D721Med (cell line): ENCODE results near the gene HTRA3.

Experiments used
- DNase-seq: peaks from one replicate; pipeline ENCODE4 v3.0.0; 2011; ENCODE audit warnings: low spot score; ENCODE audit not compliant: insufficient read length
- FAIRE-seq: peaks from 2 replicates; lab custom pipeline; 2011; peaks lifted over from hg19 to GRCh38; lab: Jason Lieb, UNC
- TF ChIP-seq, protein P1 (sequence below): IDR thresholded peaks from 2 replicates; pipeline ENCODE4 v1.5.1; 2012; ENCODE audit warnings: mild to moderate bottlenecking, control low read depth; ENCODE audit not compliant: insufficient read depth; ENCODE audit errors: missing control alignments

HTRA3 gene

DNA sequence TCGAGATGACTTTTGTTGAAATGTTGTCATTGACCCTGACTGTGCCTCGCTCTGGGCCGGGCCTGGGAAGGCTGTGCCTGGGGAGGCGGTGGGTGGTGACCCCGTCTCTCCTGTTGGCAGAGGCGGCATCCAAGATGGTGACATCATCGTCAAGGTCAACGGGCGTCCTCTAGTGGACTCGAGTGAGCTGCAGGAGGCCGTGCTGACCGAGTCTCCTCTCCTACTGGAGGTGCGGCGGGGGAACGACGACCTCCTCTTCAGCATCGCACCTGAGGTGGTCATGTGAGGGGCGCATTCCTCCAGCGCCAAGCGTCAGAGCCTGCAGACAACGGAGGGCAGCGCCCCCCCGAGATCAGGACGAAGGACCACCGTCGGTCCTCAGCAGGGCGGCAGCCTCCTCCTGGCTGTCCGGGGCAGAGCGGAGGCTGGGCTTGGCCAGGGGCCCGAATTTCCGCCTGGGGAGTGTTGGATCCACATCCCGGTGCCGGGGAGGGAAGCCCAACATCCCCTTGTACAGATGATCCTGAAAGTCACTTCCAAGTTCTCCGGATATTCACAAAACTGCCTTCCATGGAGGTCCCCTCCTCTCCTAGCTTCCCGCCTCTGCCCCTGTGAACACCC lies 36.4 kb downstream of the HTRA3 start:
- TF ChIP-seq, protein P1, sequence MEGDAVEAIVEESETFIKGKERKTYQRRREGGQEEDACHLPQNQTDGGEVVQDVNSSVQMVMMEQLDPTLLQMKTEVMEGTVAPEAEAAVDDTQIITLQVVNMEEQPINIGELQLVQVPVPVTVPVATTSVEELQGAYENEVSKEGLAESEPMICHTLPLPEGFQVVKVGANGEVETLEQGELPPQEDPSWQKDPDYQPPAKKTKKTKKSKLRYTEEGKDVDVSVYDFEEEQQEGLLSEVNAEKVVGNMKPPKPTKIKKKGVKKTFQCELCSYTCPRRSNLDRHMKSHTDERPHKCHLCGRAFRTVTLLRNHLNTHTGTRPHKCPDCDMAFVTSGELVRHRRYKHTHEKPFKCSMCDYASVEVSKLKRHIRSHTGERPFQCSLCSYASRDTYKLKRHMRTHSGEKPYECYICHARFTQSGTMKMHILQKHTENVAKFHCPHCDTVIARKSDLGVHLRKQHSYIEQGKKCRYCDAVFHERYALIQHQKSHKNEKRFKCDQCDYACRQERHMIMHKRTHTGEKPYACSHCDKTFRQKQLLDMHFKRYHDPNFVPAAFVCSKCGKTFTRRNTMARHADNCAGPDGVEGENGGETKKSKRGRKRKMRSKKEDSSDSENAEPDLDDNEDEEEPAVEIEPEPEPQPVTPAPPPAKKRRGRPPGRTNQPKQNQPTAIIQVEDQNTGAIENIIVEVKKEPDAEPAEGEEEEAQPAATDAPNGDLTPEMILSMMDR, result no peak
- DNase-seq, result no peak
- no peak for FAIRE-seq

DNA sequence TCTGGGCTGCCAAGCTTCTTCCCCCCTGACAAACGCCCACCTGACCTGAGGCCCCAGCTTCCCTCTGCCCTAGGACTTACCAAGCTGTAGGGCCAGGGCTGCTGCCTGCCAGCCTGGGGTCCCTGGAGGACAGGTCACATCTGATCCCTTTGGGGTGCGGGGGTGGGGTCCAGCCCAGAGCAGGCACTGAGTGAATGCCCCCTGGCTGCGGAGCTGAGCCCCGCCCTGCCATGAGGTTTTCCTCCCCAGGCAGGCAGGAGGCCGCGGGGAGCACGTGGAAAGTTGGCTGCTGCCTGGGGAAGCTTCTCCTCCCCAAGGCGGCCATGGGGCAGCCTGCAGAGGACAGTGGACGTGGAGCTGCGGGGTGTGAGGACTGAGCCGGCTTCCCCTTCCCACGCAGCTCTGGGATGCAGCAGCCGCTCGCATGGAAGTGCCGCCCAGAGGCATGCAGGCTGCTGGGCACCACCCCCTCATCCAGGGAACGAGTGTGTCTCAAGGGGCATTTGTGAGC lies 37.0 kb downstream of the HTRA3 start:
- FAIRE-seq, result no peak
- TF ChIP-seq, protein P1, result no peak

GRCh38 chr4:8307121-8307520 lies 37.6 kb downstream of the HTRA3 start:
- FAIRE-seq (no peak), DNase-seq (no peak)
- TF ChIP-seq, protein P1, result no peak

More for the DNA sequence above, 37.0 kb downstream of the HTRA3 start:
- DNase-seq, result no peak

- DNase-seq (no peak), FAIRE-seq (no peak)
- TF ChIP-seq, protein P1, result no peak
These were observed 38.2 kb downstream of the HTRA3 start for GRCh38 chr4:8307714-8308113.

- no peak for FAIRE-seq
- TF ChIP-seq, protein P1, result no peak
- no peak for DNase-seq
These were observed 38.6 kb downstream of the HTRA3 start for GRCh38 chr4:8308144-8308543.

DNA sequence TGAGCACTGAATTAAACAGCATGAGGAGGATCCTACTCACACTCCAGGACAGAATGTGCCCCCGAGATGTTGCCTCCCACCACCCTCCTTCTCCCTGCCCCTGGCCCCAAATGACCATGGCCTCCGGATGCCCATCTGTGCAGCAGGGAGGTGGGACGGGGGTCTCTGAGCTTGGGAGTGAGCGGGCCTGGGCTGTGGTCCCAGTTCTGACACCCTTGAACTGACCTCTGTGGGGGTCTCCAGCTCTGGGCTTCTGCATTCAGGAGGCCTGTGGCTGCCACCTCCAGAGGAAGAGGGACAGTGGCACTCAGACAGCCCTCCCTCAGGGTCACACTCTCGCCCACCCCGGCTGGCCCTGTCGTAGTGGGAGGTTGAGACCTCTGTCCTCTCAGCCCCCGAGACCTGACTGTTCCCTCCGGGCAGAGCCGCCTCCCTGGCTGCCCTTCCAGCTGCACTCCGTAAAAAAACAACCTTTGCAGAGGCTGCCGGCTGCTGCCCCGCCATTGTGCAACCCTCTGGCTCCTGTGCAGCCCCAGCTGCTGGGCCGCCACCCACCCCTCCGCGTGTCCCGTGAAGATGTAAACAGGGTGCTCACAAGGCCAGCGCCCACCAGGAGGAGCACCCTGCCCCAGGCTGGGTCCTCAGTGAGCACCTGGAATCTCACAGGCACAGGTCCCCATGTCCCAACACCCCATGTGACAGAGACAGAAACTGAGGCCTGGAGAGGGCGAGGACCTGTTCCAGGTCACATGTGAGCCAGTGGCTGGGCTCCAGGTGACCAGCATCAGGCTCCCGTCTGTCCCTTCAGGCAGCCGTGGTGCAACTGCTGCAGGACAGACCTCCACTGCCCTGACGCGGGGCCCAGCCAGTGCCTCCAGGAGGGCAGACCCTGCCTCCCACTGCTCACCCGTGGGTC lies 39.6 kb downstream of the HTRA3 start:
- TF ChIP-seq, protein P1, result no peak
- FAIRE-seq (no peak), DNase-seq (no peak)
